Stimulated activated CD8-positive, alpha-beta memory T cell treated with anti-CD3 and anti-CD28 coated beads, Interleukin-12 subunit alpha, Interleukin-12 subunit beta, amount 100 ng/mL, for 4 hours (primary cell): ENCODE data around the gene EPS8L3.
"Not testable (repeated sequence)": the region's sequence is repeated elsewhere in the genome, so short reads cannot be mapped to it uniquely, and the experiment has no call there.

Experiments used
- DNase-seq: peaks from one replicate; pipeline ENCODE4 v3.0.0-alpha.2; 2020; ENCODE audit warnings: low read depth

The EPS8L3 gene

DNA sequence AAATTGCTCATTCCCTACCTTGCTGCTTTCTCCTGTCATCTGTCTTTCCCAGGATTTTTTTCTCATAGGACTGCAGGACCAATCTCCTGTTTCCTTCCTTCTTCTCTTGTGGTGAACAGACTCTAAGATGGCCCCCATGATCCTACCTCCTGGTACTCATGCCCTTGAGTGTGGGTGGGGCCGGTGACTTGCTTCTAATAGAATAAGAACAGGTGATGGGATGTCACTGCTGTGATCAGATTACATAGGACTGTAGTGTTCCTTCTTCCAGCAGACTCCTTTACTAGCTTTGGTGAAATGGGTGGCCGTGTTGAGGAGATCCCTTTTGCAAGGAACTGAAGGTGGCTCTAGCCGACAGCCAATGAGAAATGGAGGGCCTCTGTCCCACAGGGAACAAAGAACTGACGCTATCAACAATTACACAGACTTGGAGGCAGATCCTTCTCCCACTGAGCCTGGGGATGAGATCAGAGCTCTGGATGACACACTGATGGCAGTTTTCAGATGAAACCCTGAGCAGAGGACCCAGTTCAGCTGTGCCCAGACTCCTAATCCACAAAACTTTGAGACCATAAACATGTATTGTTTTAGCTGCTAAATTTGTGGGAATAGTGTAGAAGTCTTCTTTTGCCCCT, 30.4 kb downstream of the EPS8L3 start:
- DNase-seq, result no peak

DNA sequence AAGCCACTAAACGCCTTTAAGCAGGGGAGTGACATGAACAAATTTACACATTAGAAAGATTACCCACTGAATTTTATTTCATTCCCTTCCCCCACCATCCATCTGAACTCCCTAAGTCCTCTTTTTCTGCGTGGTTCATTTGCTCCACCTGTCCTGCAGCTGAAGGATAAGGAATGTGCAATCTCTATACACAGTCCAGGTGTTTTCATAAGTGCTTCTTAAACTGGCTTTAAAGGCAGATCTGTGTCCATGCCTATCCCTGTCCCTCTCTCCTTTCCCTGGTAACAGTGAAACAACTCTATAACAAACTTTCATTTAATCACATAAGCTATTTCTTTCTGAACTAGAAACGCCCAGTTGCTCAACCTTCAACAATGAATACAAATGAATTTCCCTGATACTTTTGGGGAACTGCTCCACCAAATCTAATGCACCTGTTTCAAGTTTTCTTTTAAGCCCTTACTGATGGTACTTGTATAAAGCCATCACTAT, 31.3 kb downstream of the EPS8L3 start:
- no peak for DNase-seq

DNA sequence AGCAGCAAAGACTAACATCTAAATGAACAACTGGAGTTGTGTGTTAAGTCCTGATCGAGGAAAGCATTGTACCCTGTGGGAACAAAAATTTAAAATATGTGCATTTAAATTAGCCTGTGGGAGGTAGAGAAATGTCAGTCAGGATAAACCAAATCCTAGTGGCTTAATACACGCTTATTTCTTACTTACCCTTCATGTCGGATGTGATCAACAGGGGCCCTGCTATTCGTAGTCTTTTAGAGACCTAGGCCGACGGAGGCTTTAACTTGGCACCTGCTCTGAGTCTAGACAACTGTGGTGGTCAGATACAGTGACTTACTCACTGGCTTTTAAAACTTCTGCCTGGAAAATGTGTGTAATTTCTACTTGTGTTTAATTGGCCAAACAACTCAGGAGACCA, 33.1 kb downstream of the EPS8L3 start:
- DNase-seq, result no peak

DNA sequence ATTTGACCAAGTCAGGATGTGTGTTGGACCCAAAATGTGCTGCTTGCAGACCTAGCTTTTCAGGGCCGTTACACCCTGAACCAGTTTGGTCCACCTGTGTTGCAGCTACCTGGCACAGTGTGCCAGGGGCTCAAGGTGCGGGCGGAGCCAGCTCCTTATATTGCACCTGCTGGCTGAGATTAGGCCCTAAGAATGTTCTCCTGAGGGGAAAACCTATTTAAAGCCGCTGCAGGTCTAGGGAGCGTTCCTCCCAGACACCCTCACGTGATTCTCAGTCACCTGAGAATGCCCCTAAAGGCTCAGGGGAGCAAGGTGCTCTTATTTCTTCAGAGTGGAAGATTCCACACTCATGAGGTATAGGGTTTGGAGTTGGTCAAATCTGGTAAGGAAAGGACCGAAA, 34.9 kb downstream of the EPS8L3 start:
- DNase-seq, result no peak

DNA sequence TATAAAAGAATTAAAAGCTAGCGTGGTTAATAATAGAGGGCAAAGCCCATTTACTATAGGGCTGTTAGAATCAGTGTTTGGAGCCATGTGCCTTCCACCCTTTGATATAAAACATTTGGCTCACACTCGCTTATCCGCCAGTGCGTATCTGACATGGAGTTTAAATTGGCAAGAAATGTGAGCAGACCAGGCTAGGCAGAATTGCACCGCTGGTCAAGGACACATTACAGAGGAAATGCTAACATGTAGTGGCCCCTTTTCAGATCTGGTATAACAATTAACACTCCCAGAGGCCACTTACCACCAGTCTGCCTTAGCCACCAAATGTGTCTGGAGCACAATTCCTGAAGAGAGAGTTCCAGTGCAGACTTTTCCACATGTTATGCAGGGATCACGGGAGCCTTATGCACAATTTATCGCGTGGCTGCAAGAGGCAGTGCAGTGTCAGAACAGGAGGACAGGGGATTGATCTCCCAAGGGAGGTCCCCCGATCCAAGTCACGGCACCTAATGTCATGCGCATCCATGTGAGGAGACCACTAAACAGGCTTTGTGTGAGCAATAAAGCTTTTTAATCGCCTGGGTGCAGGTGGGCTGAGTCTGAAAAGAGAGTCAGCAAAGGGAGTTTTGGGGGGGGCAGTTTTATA, 36.9 kb downstream of the EPS8L3 start:
- no peak for DNase-seq

DNA sequence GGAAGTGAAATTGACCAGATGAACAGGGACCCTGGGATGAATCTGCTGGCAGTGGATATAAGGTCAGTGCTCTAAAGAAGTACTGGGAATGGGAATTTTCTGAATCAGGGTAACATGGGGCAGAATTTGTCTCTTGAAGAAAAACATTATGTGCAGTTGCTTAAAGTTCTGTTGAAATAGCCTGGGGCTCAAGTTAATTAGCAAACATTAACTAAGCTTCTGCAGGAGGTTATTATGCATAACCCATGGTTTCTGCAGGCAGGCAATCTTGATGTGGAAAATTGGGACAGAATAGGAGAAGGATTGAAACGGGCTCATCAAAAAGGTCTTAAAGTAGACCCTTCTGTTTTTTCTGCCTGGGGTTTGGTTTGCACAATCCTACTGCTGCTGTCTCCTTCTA, 37.7 kb downstream of the EPS8L3 start:
- no peak for DNase-seq

DNA sequence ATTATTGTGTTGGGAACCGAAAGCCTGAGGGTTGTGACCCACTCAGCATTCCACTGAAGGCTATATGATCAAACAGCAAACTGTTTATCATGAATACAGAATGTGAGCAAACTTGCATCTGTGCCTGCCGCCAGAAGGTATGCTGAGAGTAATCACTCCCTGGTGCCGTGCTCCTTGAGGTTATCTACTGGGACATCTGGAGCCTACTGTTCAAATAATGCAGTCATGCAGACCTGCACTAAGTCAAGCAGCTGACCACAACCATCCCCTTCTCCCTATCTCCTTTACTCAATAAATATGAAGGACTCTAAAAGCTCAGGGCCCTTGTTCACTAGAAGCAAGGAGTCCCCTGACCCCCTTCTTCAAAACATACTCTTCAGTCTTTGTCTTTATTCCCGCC, 38.2 kb downstream of the EPS8L3 start:
- no peak for DNase-seq

DNA sequence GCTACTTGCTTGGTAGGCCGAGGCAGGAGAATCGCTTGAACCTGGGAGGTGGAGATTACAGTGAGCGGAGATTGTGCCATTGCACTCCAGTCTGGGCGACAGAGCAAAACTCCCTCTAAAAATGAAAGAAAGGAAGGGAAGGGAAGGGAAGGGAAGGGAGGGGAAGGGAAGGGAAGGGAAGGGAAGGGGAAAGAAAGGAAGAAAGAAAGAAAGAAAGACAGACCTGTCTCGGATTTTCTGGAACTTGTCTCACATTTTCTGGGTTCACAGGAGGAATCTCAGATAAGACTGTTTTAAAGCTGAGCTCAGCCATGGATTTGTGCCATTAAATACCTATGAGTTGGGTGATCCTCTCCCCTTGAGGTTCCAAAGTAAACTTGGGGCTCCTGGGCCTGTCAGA, 38.8 kb downstream of the EPS8L3 start:
- no peak for DNase-seq

DNA sequence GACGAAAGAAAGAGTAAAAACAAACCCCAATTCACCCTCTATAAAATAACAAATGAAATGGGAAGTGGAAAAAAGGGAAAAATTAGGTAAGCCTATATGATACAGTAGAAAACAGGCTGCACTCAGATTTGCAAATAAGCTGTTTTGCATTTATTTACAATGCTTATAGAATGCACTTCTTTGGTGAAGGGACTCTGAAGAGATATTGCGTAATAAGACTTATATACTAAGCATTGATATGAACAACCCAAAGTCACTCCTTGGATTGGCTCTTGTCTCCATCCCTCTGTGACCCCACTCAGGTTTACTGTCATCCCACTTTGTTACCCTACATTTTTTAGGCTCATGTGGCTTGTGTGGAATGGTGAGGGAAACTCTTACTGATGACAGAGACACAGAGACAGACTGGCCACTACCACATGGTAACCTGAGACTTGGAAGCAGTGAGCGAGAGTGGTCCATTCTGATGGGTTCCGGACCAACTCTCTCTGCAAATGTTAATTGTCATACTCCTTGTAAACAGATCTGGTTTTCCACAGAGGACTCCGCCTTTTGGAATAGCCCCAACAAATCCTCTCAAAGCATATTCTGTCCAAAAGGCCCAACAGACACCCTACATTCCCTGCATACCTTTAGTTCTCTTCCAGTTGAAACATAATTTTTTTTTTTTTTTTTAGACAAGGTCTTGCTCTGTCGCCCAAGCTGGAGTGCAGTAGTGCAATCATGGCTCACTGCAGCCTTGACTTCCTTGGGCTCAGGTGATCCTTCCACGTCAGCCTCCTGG, 40.6 kb downstream of the EPS8L3 start:
- no peak for DNase-seq

DNA sequence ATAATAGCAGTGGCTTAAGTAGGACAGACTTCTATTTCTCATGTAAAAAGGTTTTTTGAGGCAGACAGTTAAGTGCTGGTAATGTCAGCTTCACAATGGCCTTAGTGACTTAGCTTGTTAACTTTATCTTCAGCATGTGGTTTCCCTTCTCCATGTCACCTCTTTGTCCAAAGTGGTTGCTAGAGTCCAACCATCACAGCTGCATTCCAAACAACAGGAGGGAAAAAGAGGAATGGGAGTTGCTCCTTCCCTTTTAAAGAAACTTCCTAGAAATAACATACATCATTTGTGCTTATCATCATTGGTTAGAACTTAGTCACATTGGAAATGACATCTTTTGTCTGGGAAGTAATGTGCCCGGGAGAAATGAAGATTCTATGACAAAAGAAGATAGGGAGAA, 41.8 kb downstream of the EPS8L3 start:
- no peak for DNase-seq

DNA sequence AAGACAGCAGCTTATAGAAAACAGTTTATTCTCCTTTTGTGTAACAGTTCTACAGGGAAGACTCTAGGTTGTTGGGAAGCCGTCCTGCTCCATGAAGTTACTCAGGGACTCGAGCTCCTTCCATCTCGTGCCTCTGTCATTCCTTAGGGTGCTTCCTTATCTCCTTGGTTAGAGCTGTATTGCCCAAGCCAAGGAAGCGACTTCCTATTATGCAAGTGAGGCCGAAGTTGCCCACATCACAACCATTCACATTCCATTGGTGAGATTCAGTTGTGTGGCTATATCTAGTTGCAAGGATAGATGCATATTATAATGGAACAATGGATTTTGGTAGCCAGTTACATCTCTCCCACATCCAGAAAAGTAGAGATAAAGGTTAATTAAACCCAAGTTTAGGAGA, 42.7 kb downstream of the EPS8L3 start:
- DNase-seq, result no peak

DNA sequence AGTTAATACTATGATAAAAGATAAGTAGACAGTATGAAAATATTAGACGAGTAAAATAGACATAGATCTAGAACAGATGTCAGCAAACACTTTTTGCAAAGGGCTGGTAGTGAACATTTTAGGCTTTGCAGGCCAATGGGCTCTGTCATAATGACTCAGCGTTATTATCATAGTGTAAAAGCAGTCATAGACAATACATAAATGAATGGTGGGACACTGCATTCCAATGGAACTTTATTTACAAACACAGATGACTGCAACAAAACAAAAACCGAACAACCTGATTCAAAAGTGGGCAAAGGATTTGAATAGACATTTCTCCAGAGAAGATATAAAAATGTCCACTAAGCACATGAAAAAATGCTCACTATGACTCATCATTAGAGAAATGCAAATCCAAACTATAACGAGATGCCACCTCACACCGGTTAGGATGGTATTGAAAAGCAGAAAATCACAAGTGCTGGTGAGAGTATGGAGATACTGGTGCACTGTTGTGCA, 44.3 kb downstream of the EPS8L3 start:
- no peak for DNase-seq

DNA sequence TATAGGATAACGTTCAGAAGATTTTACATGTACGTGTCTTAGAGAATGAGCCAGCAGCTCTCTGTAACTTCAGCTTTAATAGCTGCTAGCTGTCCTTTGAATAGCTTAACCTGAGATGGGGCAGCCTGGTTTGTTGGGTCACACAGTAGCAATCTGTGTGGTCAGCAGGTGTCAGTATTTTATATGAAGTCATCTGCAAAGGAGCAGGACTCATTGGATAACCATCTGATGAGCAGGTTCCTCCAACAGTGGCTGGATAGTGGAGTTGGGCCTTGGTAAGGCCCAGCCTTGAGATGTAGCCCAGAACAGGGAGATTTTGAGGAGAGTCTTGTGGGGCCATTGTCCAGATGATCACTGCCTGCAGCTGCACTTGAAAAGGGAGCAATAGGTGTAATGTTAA, 45.2 kb downstream of the EPS8L3 start:
- no peak for DNase-seq

DNA sequence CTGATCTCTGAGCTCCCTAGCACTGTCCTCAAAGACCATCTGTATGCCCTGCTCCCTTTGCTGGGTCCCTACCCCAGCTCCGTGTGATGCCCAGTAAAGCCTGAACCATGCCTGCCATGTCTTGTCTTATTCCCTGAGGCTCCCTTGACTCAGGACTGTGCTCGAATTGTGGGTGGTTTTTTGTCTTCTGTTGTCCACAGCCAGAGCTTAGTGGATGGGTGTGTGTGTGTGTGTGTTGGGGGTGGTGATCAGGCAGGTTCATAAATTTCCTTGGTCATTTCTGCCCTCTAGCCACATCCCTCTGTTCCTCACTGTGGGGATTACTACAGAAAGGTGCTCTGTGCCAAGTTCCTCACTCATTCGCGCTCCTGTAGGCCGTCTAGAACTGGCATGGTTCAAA, 46.0 kb downstream of the EPS8L3 start:
- no peak for DNase-seq

DNA sequence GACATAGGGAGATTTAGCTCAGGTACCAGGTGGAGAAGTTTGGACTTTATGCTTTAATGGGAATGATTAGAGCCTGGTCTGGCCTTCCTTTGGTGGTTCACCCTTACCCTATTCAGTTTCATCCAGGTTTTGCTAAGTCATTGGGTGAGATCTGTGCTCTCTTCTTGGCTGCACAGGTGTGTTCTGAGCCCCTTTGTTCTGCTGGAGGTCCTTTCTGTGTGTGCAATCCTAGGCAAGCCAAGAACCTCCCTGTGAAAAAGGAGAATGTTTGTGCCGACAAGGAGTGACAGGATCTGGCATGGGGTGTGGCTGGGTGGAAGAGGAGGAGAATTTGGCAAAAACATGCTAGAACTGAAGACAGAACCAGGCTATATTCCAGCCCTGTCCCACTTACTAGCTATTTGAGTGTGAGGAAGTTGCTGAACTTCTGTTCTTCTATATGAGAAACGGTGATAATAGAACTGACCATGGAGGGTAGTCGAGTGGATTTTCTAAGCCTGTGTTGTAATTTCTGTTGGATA, 47.1 kb downstream of the EPS8L3 start:
- no peak for DNase-seq

DNA sequence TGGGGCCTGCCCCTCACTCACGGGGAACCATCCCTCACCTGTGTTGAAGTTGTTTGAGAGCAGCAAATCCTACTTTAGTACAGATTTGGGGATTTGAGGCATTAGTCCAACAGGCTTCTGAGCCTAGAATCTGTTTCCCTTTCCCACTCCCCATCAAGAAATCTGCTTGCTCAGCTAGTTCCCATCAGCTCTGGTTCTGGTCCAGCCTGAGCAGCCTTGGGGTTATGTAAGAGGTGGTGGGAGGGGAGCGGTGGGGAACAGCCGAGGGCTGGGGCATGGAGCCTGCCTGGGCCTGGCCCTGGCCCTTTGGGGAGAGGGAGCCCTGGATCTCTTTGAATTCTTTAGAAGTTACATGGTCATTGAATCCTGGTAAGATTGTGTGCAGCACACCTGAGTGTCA, 47.6 kb downstream of the EPS8L3 start:
- no peak for DNase-seq

DNA sequence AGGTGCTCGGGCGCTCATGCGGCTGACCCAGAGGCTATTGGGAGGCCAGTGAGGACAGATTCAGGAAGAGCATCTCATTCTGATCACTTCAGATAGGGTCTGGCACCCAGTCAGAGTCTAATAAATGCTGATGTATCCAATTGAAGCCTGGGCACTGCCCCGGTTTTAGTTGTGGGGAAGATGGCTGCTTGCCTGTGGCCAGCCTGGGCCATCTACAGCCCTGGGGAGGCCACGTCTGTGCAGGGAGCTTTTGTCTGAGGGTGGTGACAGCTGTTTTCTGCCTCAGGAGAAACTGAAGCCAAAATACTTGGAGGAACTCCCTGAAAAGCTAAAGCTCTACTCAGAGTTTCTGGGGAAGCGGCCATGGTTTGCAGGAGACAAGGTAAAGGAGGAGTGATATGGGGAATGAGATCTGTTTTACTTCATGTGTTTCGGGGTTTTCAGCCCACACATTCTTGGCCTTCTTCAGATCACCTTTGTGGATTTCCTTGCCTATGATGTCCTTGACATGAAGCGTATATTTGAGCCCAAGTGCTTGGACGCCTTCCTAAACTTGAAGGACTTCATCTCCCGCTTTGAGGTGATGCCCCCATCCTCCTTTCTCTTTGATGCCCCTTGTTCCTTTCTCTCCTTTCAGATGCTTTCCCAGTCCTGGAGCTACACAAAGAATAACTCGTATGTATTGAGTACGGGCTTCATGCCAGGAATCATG, 48.9 kb downstream of the EPS8L3 start:
- no peak for DNase-seq

DNA sequence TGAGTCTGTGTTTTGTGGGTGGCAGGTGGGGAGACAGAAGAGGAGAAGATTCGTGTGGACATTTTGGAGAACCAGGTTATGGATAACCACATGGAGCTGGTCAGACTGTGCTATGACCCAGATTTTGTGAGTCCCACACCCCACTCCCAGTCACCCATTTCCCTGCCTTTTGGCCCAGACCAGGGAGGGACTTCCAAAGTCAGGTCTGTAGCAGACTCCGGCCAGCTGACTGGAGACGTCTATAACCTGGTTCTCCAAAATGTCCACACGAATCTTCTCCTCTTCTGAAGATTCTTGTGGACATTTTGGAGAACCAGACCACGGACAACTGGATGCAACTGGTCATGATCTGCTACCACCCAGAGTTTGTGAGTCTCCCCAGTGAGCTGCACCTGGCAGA, 50.1 kb downstream of the EPS8L3 start:
- DNase-seq, result no peak

DNA sequence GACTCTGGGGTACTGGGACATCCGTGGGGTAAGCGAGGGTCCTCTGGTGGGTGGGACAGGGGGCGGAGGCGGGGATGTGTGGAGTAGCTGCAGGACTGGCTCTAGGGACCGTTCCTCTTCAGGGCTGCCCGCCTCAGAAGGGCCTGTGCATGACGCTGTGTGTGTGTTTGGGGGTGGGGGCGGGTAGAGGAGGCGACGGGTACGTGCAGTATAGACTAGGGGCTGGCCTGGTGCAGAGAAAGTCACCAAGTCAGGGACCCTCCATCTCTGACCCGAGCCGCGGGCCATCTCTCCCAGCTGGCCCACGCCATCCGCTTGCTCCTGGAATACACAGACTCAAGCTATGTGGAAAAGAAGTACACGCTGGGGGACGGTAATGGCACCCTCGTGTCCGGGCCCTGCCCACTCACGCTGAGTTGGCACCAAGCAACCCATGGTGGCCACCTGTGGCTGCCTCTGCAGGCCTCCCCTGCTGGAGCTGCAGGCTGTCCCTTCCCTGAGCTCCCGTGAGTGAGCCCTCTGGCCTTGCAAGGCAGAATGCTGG, 51.3 kb downstream of the EPS8L3 start:
- DNase-seq, result no peak

DNA sequence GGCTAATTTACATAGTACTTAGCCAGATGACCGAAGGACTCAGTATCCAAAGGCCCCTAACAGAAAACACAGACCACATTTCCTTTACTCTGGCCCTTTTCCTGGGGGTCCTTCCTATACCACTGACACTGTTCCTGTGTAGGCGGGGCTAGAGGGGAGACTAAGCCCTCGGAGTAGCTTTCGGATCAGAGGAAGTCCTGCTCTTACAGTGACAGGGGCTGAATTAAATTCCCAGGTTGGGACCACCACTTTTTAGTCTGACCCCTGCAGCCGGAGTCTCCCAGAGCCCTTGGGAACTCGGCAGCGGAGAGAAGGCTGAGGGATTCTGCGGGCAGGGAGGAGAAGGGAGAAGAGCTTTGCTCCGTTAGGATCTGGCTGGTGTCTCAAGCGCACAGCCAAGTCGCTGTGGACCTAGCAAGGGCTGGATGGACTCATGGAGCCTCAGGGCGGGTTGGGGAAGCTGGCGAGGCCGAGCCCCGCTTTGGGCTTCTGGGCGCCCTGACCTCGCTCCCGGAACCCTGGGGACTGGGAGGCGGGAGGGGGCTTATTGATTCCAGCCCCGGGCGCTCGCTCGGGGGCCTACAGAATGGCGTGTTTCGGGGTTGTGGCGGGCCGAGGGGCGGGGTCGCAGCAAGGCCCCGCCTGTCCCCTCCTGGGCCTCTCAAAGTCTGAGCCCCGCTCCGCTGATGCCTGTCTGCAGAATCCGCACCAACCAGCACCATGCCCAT, 52.0 kb downstream of the EPS8L3 start, which contains the start of gene GSTM5:
Gene GSTM5, plus strand, starts transcription at position 659 of the 728 bp plus-strand sequence. Its CDS starts 62 bp downstream, at position 721.
- not testable (repeated sequence) for DNase-seq

DNA sequence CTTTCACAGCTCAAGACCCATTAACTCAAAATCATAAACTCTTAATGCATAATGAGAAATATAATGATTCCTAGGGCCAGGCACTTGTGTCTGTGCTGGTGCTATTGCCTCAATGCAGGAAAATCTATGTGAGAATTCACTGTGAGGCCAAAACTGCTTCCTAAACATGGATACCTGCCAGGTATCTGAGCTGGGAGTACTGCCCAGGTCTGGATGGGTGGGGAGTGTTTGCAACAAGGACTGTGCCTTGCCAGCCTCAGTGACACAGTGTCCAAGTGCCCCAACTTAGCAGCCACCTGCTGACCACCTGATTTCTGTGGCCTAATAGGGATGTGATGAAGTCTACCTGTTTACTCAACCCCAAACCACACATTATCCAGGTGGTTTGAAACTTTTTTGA, 53.9 kb downstream of the EPS8L3 start:
- DNase-seq, result not testable (repeated sequence)
